Loucy (cell line): ENCODE measurements around the gene CAMKV.

Source experiments
- H2AFZ ChIP-seq: fragments of 200-600 bp; sonication (generic); 2 replicates; pipeline ENCODE4 v1.6.0; 2016; ENCODE audit warnings: antibody characterized with exemption, mild to moderate bottlenecking, low read length, moderate library complexity
- H3F3A ChIP-seq: fragments of 200-600 bp; 2 replicates; pipeline ENCODE4 v1.6.0; 2016; ENCODE audit warnings: antibody characterized with exemption, low read depth, mild to moderate bottlenecking
- H3K27me3 ChIP-seq: fragments of 200-600 bp; sonication (generic); 2 replicates; pipeline ENCODE4 v1.6.1; 2014; ENCODE audit warnings: low read length, mild to moderate bottlenecking; ENCODE audit not compliant: insufficient read depth, poor library complexity, severe bottlenecking
- H3K36me3 ChIP-seq: fragments of 200-600 bp; sonication (generic); 2 replicates; pipeline ENCODE4 v1.6.1; 2016; ENCODE audit warnings: low read length; ENCODE audit not compliant: insufficient read depth
- H3K4me1 ChIP-seq: fragments of 200-600 bp; sonication (generic); 2 replicates; pipeline ENCODE4 v1.5.1; 2014; ENCODE audit warnings: low read length, mild to moderate bottlenecking; ENCODE audit not compliant: insufficient read depth, poor library complexity, severe bottlenecking
- H3K4me2 ChIP-seq: fragments of 200-600 bp; sonication (generic); 2 replicates; pipeline ENCODE4 v1.6.0; 2014; ENCODE audit warnings: antibody characterized with exemption, low read length, low read depth, mild to moderate bottlenecking; ENCODE audit not compliant: poor library complexity, severe bottlenecking
- H3K4me3 ChIP-seq: fragments of 200-600 bp; sonication (generic); 2 replicates; pipeline ENCODE4 v1.5.1; 2014; ENCODE audit warnings: low read length, mild to moderate bottlenecking, mixed read lengths; ENCODE audit not compliant: poor library complexity, severe bottlenecking
- H3K79me2 ChIP-seq: fragments of 200-600 bp; sonication (generic); 2 replicates; pipeline ENCODE4 v1.6.1; 2014; ENCODE audit warnings: low read length; ENCODE audit not compliant: insufficient read depth
- H3K9ac ChIP-seq: fragments of 200-600 bp; sonication (generic); 2 replicates; pipeline ENCODE4 v1.6.0; 2014; ENCODE audit warnings: mild to moderate bottlenecking, low read depth, low read length, moderate library complexity; ENCODE audit not compliant: poor library complexity, severe bottlenecking
- H3K9me2 ChIP-seq: fragments of 200-600 bp; sonication (generic); replicated peaks from 2 replicates; pipeline ENCODE4 v1.6.1; 2016; ENCODE audit warnings: low read depth, low read length, mixed read lengths
- H3K9me3 ChIP-seq: fragments of 200-600 bp; sonication (generic); 2 replicates; pipeline ENCODE4 v1.6.1; 2014; ENCODE audit warnings: mild to moderate bottlenecking, antibody characterized with exemption, low read length, low read depth; ENCODE audit not compliant: insufficient read depth
- H4K20me1 ChIP-seq: fragments of 200-600 bp; sonication (generic); 2 replicates; pipeline ENCODE4 v1.6.0; 2014; ENCODE audit warnings: antibody characterized with exemption, low read length, mild to moderate bottlenecking; ENCODE audit not compliant: insufficient read depth, poor library complexity, severe bottlenecking
- CTCF ChIP-seq: fragments of 200-600 bp; sonication (generic); conservative IDR thresholded peaks from 2 replicates; pipeline ENCODE4 v1.5.1; 2014; ENCODE audit warnings: mild to moderate bottlenecking, antibody characterized with exemption, low read length
- EZH2phosphoT487 ChIP-seq: fragments of 200-600 bp; IDR thresholded peaks from 2 replicates; pipeline ENCODE4 v1.6.1; 2018; ENCODE audit warnings: antibody characterized with exemption, mild to moderate bottlenecking, moderate library complexity, borderline replicate concordance

CAMKV gene

DNA sequence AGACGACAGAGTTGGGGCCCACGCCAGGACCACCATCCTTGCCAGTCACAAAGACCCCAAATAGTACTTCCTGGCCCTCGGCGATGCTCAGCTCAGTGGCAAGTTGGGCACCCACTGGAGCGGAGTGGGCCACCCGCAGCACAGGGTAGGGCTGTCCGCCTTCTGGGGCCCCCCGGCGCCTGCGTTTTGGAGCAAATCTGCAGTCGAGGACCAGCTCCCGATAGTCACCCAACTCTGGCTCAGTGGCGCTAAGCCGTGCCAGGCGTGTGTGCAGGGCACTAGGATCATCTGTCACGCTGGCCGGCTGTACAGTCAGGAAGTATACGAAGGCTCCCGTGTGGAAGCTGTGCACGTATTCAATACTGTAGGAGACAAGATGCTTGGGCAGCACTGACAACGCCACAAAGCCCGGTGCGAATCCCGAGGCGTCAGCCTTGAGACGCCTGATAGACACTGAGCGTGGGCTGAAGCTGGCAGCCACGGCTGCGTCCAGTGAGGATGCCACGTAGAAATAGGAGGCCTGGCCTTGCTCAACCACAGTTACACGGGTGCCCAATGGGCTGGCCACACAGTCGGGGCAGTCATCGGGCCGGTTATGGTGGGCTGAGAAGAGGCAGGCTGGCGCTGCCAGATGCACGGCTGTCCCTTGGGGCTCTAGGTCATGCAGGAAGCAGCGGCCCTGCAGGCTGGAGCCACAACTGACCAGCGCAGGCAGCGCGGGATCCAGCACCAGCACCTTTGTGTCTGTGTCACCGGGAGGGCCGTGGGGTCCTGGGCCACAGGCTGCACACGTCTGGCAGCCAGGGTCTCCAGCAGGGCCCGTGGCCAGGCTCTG, 33.0 kb upstream of the CAMKV start:
- H3K4me1 ChIP-seq, result peaks cover 6% of the 10 kb centered on the region
- TF ChIP-seq EZH2phosphoT487 (no peak), CTCF (no peak)
- H3K27me3 ChIP-seq, result no peaks in the 10 kb centered on the region
- H3K9me2 ChIP-seq, result no peaks in the 10 kb centered on the region
- H2AFZ ChIP-seq, result no peak overlapping the region
- H4K20me1 ChIP-seq, result no peaks in the 10 kb centered on the region
- no peak overlapping the region for H3K4me2 ChIP-seq
- H3F3A ChIP-seq, result no peaks in the 10 kb centered on the region
- H3K79me2 ChIP-seq, result no peaks in the 10 kb centered on the region
- no peaks in the 10 kb centered on the region for H3K36me3 ChIP-seq
- no peak overlapping the region for H3K4me3 ChIP-seq
- H3K9ac ChIP-seq, result no peak overlapping the region
- no peaks in the 10 kb centered on the region for H3K9me3 ChIP-seq

DNA sequence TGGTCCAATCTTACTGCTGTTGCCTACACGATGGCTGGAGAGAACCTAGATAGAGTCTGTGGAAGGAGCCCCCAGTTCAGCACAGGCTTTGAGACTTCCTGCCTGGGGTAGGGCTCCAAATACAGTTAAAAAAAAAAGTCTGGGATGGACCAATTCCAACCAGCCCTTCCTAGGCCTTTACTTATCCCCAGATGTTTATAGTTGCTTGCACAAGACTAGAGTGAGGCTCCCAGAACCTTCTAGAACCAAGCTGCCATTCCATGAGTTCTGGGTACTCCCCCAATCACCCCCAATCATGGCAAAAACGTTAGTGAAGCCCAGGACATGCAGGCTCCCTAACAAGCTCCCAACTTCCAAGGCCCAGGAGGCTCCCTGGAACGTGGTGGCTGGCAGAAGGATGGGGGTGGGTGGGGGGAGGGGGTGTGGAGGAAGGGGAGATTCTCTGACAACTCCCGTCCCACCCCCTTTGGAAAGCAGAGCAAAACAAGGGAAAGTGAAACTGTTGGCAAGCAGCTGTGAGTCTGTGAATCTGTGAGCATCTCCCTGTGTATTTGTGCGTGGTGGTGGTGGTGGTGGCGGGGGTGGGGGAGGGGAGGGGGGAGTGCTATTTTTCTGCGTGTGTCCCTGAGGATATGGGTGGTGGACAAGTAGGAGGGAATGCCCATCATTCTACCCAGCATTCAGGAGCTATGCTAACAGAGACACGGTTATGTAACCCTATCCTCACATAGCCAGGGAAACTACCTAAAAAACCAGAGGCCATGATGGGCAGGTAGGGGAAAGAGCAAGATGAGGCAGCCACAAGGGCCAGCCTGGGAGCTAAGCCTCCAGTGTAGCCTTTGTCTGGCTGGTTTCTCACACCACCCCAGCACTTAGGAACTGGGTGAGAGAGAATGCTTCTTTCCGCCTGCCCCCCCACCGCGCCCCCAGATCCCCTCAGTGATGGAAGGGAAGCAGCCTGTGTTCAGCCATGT, 31.9 kb upstream of the CAMKV start:
- Histone ChIP-seq H3K4me2 (no peak overlapping the region), H3K79me2 (no peaks in the 10 kb centered on the region), H3K36me3 (no peaks in the 10 kb centered on the region), H4K20me1 (no peaks in the 10 kb centered on the region), H3K4me3 (no peak overlapping the region), H3K9me2 (no peaks in the 10 kb centered on the region), H3K4me1 (peaks cover 6% of the 10 kb centered on the region), H3K27me3 (no peaks in the 10 kb centered on the region), H3K9ac (no peak overlapping the region), H2AFZ (no peak overlapping the region), H3F3A (no peaks in the 10 kb centered on the region), H3K9me3 (no peaks in the 10 kb centered on the region)
- no peak for TF ChIP-seq CTCF
- TF ChIP-seq EZH2phosphoT487, result no peak

DNA sequence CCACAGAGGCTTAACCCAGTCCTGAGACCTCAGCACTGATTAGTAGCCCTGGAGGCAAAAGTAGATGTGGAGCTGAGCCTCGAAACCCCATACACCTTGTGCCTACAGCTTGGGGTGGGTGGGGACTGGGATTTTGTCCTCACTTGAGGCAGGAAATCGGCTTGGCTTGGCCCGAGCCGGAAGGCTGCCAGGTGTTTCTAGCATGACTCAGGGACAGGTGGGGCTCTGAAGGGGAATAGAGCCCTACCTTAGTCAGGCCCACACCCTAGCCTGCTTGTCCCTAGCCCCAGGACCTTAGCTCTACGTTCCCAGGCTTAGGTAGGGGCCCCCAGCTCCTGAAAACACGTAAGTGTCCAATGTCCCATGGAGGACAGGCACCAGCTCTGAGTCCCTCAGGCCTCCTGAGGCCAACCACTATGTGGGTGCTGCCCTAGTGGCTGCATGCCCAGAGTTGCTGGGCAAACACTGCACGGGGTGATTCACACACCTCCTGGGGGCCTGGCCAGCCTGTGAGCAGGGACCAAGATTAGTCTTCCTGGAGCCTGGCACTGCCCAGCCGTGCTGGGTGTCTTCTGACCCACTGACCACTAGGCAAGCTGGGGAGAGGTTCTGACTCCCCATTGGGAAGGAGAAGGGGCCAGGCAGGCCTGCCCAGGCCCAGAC, 30.9 kb upstream of the CAMKV start:
- H3K4me1 ChIP-seq, result no peaks in the 10 kb centered on the region
- no peaks in the 10 kb centered on the region for H3K9me2 ChIP-seq
- H3K27me3 ChIP-seq, result no peaks in the 10 kb centered on the region
- no peak overlapping the region for H3K9ac ChIP-seq
- TF ChIP-seq CTCF (no peak), EZH2phosphoT487 (no peak)
- no peaks in the 10 kb centered on the region for H3K36me3 ChIP-seq
- H3F3A ChIP-seq, result no peaks in the 10 kb centered on the region
- H4K20me1 ChIP-seq, result no peaks in the 10 kb centered on the region
- no peak overlapping the region for H3K4me3 ChIP-seq
- H3K4me2 ChIP-seq, result no peak overlapping the region
- H3K79me2 ChIP-seq, result no peaks in the 10 kb centered on the region
- H3K9me3 ChIP-seq, result no peaks in the 10 kb centered on the region
- no peak overlapping the region for H2AFZ ChIP-seq
